A549 (cell line): ENCODE data around the gene NFASC.

Experiments used
- BHLHE40 ChIP-seq: IDR thresholded peaks from 2 replicates; pipeline ENCODE4 v1.6.1; 2012; ENCODE audit warnings: low read depth, low read length, inconsistent platforms
- CHD2 ChIP-seq: fragments of 150-350 bp; IDR thresholded peaks from 2 replicates; pipeline ENCODE4 v1.6.1; 2014; ENCODE audit warnings: low read length; ENCODE audit not compliant: partially characterized antibody
- EHMT2 ChIP-seq: fragments of 200-600 bp; sonication (generic); IDR thresholded peaks from 2 replicates; pipeline ENCODE4 v1.6.1; 2016; ENCODE audit warnings: antibody characterized with exemption, low read depth, mild to moderate bottlenecking, moderate library complexity
- EP300 ChIP-seq, 2 experiments: fragments of >200 bp; sonication (Bioruptor Twin); formaldehyde crosslinking; IDR thresholded peaks; 2 replicates in 1 of 2; 3 replicates in 1 of 2; pipeline ENCODE4 v1.6.1; 2016 to 2017
- GATA3 ChIP-seq: IDR thresholded peaks from 2 replicates; pipeline ENCODE4 v1.6.1; 2012; ENCODE audit warnings: borderline replicate concordance
- HDAC2 ChIP-seq: fragments of 200-600 bp; sonication (generic); IDR thresholded peaks from 2 replicates; pipeline ENCODE4 v1.6.1; 2016
- JUN ChIP-seq, 2 experiments: fragments of >200 bp; sonication (Bioruptor Twin); formaldehyde crosslinking; IDR thresholded peaks; 2 replicates in 1 of 2; 3 replicates in 1 of 2; pipeline ENCODE4 v1.6.1; 2016 to 2017
- MYC ChIP-seq: IDR thresholded peaks from 2 replicates; pipeline ENCODE4 v1.6.1; 2012; ENCODE audit warnings: mild to moderate bottlenecking, inconsistent platforms, low read length, improper control_type of control experiment, borderline replicate concordance
- NPAS2 ChIP-seq: fragments of 250-450 bp; sonication (Bioruptor Pico); IDR thresholded peaks from 2 replicates; pipeline ENCODE4 v1.8.0; 2022; ENCODE audit warnings: mild to moderate bottlenecking, moderate library complexity, borderline replicate concordance
- POLR2AphosphoS2 ChIP-seq: conservative IDR thresholded peaks from 2 replicates; pipeline ENCODE4 v1.6.1; 2012; ENCODE audit warnings: low read length, improper control_type of control experiment, inconsistent platforms
- SREBF2 ChIP-seq: fragments of 450-650 bp; IDR thresholded peaks from 2 replicates; pipeline ENCODE4 v1.6.1; 2014; ENCODE audit warnings: mild to moderate bottlenecking, moderate library complexity
- ZFP36 ChIP-seq: fragments of 450-650 bp; IDR thresholded peaks from 2 replicates; pipeline ENCODE4 v1.6.1; 2014; ENCODE audit warnings: borderline replicate concordance; ENCODE audit not compliant: partially characterized antibody
- TF ChIP-seq, protein P1 (sequence below): fragments of >200 bp; sonication (Bioruptor Twin); formaldehyde crosslinking; IDR thresholded peaks from 3 replicates; pipeline ENCODE4 v1.5.1; 2016

GRCh38 chr1:204928671-204929486 is 58.2 kb downstream of the NFASC start:
- no peak for TF ChIP-seq MYC
- no peak for TF ChIP-seq GATA3
- no peak for TF ChIP-seq BHLHE40
- TF ChIP-seq POLR2AphosphoS2: no peak
- TF ChIP-seq EHMT2: no peak
- TF ChIP-seq NPAS2: no peak
- no peak for TF ChIP-seq ZFP36
- no peak for TF ChIP-seq CHD2
- TF ChIP-seq, protein P1, sequence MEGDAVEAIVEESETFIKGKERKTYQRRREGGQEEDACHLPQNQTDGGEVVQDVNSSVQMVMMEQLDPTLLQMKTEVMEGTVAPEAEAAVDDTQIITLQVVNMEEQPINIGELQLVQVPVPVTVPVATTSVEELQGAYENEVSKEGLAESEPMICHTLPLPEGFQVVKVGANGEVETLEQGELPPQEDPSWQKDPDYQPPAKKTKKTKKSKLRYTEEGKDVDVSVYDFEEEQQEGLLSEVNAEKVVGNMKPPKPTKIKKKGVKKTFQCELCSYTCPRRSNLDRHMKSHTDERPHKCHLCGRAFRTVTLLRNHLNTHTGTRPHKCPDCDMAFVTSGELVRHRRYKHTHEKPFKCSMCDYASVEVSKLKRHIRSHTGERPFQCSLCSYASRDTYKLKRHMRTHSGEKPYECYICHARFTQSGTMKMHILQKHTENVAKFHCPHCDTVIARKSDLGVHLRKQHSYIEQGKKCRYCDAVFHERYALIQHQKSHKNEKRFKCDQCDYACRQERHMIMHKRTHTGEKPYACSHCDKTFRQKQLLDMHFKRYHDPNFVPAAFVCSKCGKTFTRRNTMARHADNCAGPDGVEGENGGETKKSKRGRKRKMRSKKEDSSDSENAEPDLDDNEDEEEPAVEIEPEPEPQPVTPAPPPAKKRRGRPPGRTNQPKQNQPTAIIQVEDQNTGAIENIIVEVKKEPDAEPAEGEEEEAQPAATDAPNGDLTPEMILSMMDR: no peak
- no peak for TF ChIP-seq EP300 (IDR thresholded peaks at IDR 0.05)
- no peak for TF ChIP-seq JUN (IDR thresholded peaks at IDR 0.05)
- TF ChIP-seq SREBF2: no peak
- no peak for TF ChIP-seq HDAC2
